Panc1 (cell line): Measurements from ENCODE around the gene CYB5R3. TPM values are rescaled to one million over a fixed set of nuclear protein-coding genes. Genes with fewer than 3 reads are reported as not detected.

Source experiments
- ATAC-seq: fragments of 200-7000 bp; cut with Tn5 transposase; 2 replicates; pipeline ENCODE4 v1.9.1; 2020; ENCODE audit warnings: mild to moderate bottlenecking, moderate library complexity
- BruUV-seq: library from RNA; stranded (reverse); fragments of 400-500 nt; replicated peaks from 2 replicates; lab custom pipeline; 2021; lab: Mats Ljungman, UMichigan
- CTCF ChIA-PET: fragments of 300-600 bp; sonication (Branson Sonifier 250); formaldehyde crosslinking; loops from one replicate; lab custom pipeline; 2022; ENCODE audit warnings: antibody characterized with exemption; lab: Charles Lee
- POLR2A ChIA-PET: fragments of 300-600 bp; sonication (Branson Sonifier 250); formaldehyde crosslinking; loops from one replicate; lab custom pipeline; 2022; ENCODE audit warnings: antibody characterized with exemption; lab: Charles Lee
- DNase-seq: peaks from one replicate; pipeline ENCODE4 v3.0.0-alpha.2; 2010; ENCODE audit warnings: low read depth, low spot score
- H3K27ac ChIP-seq: 2 replicates; pipeline ENCODE4 v1.5.1; 2011; ENCODE audit warnings: mild to moderate bottlenecking, low read length, inconsistent platforms
- H3K27me3 ChIP-seq: fragments of 200-500 bp; sonication (Bioruptor generic); 2 replicates; pipeline ENCODE4 v1.6.0; 2014; ENCODE audit warnings: low read length, inconsistent platforms; ENCODE audit not compliant: control insufficient read depth, insufficient read depth
- H3K36me3 ChIP-seq: fragments of 200-500 bp; sonication (Bioruptor generic); 2 replicates; pipeline ENCODE4 v1.5.1; 2014; ENCODE audit warnings: inconsistent platforms, mild to moderate bottlenecking, low read length, moderate library complexity; ENCODE audit not compliant: control insufficient read depth, insufficient read depth
- H3K4me1 ChIP-seq: 2 replicates; pipeline ENCODE4 v1.5.1; 2011; ENCODE audit warnings: inconsistent platforms, mild to moderate bottlenecking, low read length, moderate library complexity; ENCODE audit not compliant: control insufficient read depth, insufficient read depth
- H3K4me3 ChIP-seq, 2 experiments: 2 replicates each; pipeline ENCODE4 v1.5.1; 2011 to 2012; ENCODE audit warnings: low read depth in 2 of 2, low read length in 2 of 2, mild to moderate bottlenecking in 2 of 2, inconsistent platforms in 1 of 2, moderate library complexity in 1 of 2
- H3K9me3 ChIP-seq: fragments of 200-500 bp; sonication (Bioruptor generic); 2 replicates; pipeline ENCODE4 v1.5.1; 2014; ENCODE audit warnings: low read depth, mild to moderate bottlenecking, inconsistent platforms, low read length, moderate library complexity; ENCODE audit not compliant: control insufficient read depth, insufficient read depth
- CTCF ChIP-seq: fragments of 450-650 bp; IDR thresholded peaks from 2 replicates; pipeline ENCODE4 v1.5.1; 2017; ENCODE audit warnings: mild to moderate bottlenecking
- POLR2AphosphoS5 ChIP-seq: IDR thresholded peaks from 2 replicates; pipeline ENCODE4 v1.6.1; 2012; ENCODE audit warnings: mild to moderate bottlenecking, low read depth, low read length, moderate library complexity
- SIN3A ChIP-seq: IDR thresholded peaks from 2 replicates; pipeline ENCODE4 v1.6.1; 2012; ENCODE audit warnings: low read depth, mild to moderate bottlenecking, low read length, moderate library complexity, borderline replicate concordance; ENCODE audit not compliant: insufficient read depth
- TCF7L2 ChIP-seq: IDR thresholded peaks from 2 replicates; pipeline ENCODE4 v1.6.1; 2011; ENCODE audit warnings: mild to moderate bottlenecking, low read depth, low read length, inconsistent platforms
- in situ Hi-C: cut with HindIII; loops from 2 replicates; pipeline ENCODE4 v1.10.0; 2016; ENCODE audit warnings: low sequenced_read_pairs, low pct_unique_long_range_greater_than_20kb
- intact Hi-C: fragments of 100-400 bp; cut with micrococcal nuclease; formaldehyde crosslinking; loops from one replicate; pipeline ENCODE4 v1.10.0; 2022; ENCODE audit not compliant: unreplicated experiment
- total RNA-seq: library from RNA; stranded (reverse); gene quantifications from one replicate; pipeline ENCODE4 v1.2.1, GENCODE V29; 2021; ENCODE audit not compliant: unreplicated experiment
- TF ChIP-seq, protein P1 (sequence below), 2 experiments: IDR thresholded peaks; 2 replicates each; pipeline ENCODE4 v1.6.1; 2011 to 2012; ENCODE audit warnings: low read depth in 2 of 2, control low read depth in 1 of 2, low read length in 1 of 2, mild to moderate bottlenecking in 1 of 2, moderate library complexity in 1 of 2; ENCODE audit not compliant: insufficient read depth in 1 of 2

CYB5R3 gene
- total RNA-seq, 1 experiment from 2014 or later, result 102 TPM

DNA sequence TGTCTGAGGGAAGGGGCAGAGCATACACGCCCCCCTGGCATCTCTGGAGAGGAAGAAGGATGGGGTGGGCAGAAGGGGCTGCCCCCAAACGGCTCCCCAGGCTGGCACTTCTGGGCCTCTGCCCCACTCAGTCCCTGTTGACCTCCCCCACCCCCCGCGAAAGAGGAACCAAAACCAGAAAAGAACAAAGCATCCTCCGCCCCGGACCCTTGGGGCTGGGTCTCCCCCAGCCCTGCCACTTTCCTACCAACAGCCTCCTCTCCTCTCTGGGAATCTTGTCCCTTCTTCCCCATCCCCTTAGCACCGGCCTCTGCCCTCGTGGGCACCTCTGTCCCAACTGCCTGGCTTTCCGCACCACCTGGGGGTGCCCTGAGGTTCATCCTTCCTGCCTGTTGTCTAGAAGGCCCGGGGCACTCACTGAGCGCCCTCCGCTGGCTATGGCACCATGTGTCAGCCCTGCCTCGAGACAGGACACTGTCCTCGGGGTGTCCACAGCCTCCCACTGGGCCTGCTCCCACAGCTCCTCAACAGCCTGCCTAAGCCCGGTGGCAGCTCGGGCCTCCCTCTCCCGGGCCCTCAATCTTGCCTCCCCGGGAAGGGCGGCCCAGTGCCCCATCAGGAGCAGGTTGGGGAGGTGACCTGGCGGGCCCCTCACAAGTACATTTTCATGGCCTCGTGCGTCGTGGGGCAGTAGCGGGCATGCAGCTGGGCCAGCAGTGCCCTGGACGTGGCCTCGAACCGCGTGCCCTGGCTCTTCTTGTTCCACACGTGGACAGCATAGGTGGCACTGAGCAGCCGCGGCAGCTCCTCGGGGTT is 43.3 kb upstream of the CYB5R3 start:
- no TSS peak for BruUV-seq
- ChIA-PET CTCF (no interaction called here), POLR2A (no interaction called here)
- intact Hi-C loops, result no loop called here
- Histone ChIP-seq H3K9me3 (no peaks in the 10 kb centered on the region), H3K27ac (no peak overlapping the region), H3K4me3 (no peak overlapping the region), H3K36me3 (no peaks in the 10 kb centered on the region), H3K4me1 (peaks cover 10% of the 10 kb centered on the region), H3K27me3 (no peaks in the 10 kb centered on the region)
- DNase-seq, result no peak
- no peak for ATAC-seq
- in situ Hi-C loops, result no loop called here
- TF ChIP-seq SIN3A (no peak), TCF7L2 (no peak)

- in situ Hi-C loops, result no loop called here
- ChIA-PET POLR2A (no interaction called here), CTCF (no interaction called here)
- Histone ChIP-seq H3K27me3 (no peaks in the 10 kb centered on the region), H3K27ac (no peak overlapping the region), H3K36me3 (no peaks in the 10 kb centered on the region), H3K9me3 (no peaks in the 10 kb centered on the region), H3K4me3 (no peak overlapping the region), H3K4me1 (peaks cover 10% of the 10 kb centered on the region)
- BruUV-seq, result no TSS peak
- no peak for ATAC-seq
- TF ChIP-seq CTCF, result no peak
- TF ChIP-seq TCF7L2, result no peak
- no peak for TF ChIP-seq SIN3A
- TF ChIP-seq POLR2AphosphoS5, result no peak
- TF ChIP-seq, protein P1, sequence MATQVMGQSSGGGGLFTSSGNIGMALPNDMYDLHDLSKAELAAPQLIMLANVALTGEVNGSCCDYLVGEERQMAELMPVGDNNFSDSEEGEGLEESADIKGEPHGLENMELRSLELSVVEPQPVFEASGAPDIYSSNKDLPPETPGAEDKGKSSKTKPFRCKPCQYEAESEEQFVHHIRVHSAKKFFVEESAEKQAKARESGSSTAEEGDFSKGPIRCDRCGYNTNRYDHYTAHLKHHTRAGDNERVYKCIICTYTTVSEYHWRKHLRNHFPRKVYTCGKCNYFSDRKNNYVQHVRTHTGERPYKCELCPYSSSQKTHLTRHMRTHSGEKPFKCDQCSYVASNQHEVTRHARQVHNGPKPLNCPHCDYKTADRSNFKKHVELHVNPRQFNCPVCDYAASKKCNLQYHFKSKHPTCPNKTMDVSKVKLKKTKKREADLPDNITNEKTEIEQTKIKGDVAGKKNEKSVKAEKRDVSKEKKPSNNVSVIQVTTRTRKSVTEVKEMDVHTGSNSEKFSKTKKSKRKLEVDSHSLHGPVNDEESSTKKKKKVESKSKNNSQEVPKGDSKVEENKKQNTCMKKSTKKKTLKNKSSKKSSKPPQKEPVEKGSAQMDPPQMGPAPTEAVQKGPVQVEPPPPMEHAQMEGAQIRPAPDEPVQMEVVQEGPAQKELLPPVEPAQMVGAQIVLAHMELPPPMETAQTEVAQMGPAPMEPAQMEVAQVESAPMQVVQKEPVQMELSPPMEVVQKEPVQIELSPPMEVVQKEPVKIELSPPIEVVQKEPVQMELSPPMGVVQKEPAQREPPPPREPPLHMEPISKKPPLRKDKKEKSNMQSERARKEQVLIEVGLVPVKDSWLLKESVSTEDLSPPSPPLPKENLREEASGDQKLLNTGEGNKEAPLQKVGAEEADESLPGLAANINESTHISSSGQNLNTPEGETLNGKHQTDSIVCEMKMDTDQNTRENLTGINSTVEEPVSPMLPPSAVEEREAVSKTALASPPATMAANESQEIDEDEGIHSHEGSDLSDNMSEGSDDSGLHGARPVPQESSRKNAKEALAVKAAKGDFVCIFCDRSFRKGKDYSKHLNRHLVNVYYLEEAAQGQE (IDR thresholded peaks at IDR 0.05; ENCODE audit: insufficient read depth in 1 of 2, low read depth in 2 of 2, low read length in 1 of 2), result no peak
- DNase-seq, result no peak
- intact Hi-C loops, result no loop called here
Measured at GRCh38 chr22:42691440-42691839, 42.2 kb upstream of the CYB5R3 start.
